ENCODE data around the gene C8G.

The C8G gene

GRCh38 chr9:136956604-136957003 is 11.6 kb downstream of the C8G start:
- no peak for TF ChIP-seq CTCF (IDR thresholded peaks at IDR 0.05; ENCODE audit: insufficient read depth, missing control alignments)
- DNase-seq (ENCODE audit: insufficient read length, low spot score) (no peak), FAIRE-seq (no peak)

GRCh38 chr9:136957461-136957860 is 12.4 kb downstream of the C8G start:
- FAIRE-seq = no peak

GRCh38 chr9:136957901-136958300 is 12.9 kb downstream of the C8G start:
- DNase-seq (ENCODE audit: insufficient read length, low spot score) = no peak
- no peak for TF ChIP-seq CTCF (IDR thresholded peaks at IDR 0.05; ENCODE audit: insufficient read depth, missing control alignments)
- no peak for FAIRE-seq

More at GRCh38 chr9:136957461-136957860, 12.4 kb downstream of the C8G start:
- no peak for TF ChIP-seq CTCF (IDR thresholded peaks at IDR 0.05; ENCODE audit: insufficient read depth, missing control alignments)
- no peak for DNase-seq (ENCODE audit: insufficient read length, low spot score)

- no peak for FAIRE-seq
- no peak for TF ChIP-seq CTCF (IDR thresholded peaks at IDR 0.05; ENCODE audit: insufficient read depth, missing control alignments)
- DNase-seq (ENCODE audit: insufficient read length, low spot score) = no peak
Observed at GRCh38 chr9:136958473-136958872, 13.4 kb downstream of the C8G start.

- TF ChIP-seq CTCF (IDR thresholded peaks at IDR 0.05; ENCODE audit: insufficient read depth, missing control alignments) = no peak
- DNase-seq (ENCODE audit: insufficient read length, low spot score) (no peak), FAIRE-seq (no peak)
Observed at GRCh38 chr9:136958898-136959850, 14.1 kb downstream of the C8G start.

GRCh38 chr9:136960212-136960937 is 15.3 kb downstream of the C8G start:
- DNase-seq (ENCODE audit: insufficient read length, low spot score) (no peak), FAIRE-seq (no peak)
- no peak for TF ChIP-seq CTCF (IDR thresholded peaks at IDR 0.05; ENCODE audit: insufficient read depth, missing control alignments)

GRCh38 chr9:136960938-136961275 is 15.9 kb downstream of the C8G start:
- FAIRE-seq (no peak), DNase-seq (ENCODE audit: insufficient read length, low spot score) (no peak)
- TF ChIP-seq CTCF (IDR thresholded peaks at IDR 0.05; ENCODE audit: insufficient read depth, missing control alignments) = no peak

Measured in D721Med (cell line).